ENCODE data around the gene OR2B6.

DNA sequence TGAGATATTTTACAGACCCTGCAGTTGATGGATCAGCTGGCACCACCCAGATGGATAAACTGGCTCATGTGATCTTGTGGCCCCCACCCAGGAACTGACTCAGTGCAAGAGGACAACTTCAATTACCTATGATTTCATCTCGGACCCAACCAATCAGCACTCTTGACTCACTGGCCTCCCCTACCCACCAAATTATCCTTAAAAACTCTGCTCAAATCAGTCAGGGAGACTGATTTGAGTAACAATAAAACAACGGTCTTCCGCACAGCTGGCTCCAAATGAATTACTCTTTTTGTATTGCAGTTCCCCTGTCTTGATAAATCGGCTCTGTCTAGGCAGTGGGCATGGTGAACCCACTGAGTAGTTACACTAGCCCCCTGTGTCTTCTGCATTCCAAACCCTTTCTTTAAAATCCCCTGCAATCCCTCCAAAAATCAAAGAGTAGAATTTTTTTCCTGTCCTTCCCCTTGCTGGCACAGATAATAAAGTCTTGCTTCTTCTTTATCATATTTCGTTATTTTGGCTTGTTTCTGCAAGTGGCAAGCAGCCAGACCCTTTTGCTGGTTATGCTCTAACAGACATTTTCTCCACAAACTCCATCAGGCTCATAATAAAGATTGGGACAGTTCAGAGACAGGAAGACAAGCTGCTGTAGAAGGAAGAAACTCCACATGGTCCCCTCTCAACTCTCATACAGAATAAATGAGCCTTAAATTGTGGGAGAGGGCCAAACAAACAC, 48.3 kb downstream of the OR2B6 start:
- TF ChIP-seq, protein P1, sequence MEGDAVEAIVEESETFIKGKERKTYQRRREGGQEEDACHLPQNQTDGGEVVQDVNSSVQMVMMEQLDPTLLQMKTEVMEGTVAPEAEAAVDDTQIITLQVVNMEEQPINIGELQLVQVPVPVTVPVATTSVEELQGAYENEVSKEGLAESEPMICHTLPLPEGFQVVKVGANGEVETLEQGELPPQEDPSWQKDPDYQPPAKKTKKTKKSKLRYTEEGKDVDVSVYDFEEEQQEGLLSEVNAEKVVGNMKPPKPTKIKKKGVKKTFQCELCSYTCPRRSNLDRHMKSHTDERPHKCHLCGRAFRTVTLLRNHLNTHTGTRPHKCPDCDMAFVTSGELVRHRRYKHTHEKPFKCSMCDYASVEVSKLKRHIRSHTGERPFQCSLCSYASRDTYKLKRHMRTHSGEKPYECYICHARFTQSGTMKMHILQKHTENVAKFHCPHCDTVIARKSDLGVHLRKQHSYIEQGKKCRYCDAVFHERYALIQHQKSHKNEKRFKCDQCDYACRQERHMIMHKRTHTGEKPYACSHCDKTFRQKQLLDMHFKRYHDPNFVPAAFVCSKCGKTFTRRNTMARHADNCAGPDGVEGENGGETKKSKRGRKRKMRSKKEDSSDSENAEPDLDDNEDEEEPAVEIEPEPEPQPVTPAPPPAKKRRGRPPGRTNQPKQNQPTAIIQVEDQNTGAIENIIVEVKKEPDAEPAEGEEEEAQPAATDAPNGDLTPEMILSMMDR (IDR thresholded peaks at IDR 0.05), result no peak
- TF ChIP-seq EP300 (IDR thresholded peaks at IDR 0.05), result no peak
